GM19397 (cell line): ENCODE results near the gene CMIP.

ENCODE experiments used
- ATAC-seq: cut with Tn5 transposase; IDR thresholded peaks from one replicate; pipeline ENCODE4 v1.9.1; 2021; ENCODE audit warnings: mild to moderate bottlenecking, moderate library complexity; ENCODE audit not compliant: unreplicated experiment

The CMIP gene

DNA sequence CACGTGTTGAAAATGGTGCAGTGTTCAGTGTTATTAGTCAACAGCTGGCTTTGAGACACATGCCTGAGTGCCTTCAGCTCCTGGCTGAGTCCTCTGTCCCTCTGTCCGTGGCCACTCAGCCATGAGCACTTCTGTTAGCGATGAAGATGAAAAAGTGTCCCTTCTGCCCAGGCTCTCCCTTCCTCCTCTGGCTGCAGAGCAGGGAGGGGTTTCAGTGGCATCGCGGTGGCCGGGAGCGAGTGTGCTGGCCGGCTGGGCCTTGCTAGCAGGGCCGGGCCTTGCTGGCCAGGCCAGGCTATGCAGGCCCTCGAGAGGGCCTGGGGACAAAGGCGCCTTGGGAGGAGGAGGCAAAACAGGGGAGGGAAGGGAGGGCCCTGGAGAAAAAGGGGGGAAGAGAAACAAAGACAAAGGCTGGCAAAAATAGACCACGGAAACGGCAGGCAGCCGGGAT is 47.7 kb downstream of the CMIP start:
- no peak for ATAC-seq

DNA sequence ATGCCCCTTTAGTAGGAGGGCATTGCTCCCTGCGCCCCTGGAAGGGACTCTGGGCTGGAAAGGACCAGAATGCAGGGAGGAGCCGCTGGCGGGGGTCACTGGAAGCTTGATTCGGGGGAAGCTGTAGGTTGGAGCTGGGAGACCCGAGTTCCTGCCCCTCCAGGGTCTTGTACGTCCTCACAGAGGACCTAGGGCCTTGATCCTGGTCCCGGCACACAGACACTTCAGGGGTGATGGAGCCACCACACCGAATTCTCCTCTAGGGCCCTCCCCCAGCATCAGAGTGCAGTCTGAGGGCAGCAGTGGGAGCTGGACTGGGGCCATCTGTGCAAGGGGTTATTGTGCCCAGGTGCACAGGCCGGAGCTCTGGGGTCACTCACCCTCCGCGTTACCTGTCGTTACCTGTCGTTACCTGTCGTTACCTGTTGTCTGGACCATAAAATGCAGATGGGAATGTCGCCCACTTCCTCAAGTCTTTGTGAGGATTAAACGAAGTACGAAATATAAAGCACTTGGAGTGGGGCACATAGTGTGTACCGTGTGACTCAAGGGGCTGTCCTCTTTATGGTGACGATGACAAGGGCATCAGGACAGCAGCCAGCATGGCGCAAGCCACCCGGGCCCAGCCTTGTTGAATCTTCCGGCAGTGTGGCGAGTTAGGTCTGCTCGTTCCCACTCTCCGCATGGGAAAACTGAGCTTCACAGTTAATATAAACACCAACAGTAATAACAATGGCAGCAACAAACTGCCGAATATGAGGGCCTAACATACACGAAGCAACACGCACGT is 48.6 kb downstream of the CMIP start:
- ATAC-seq, result no peak

- ATAC-seq, result no peak
Measured at GRCh38 chr16:81493755-81494433, 49.3 kb downstream of the CMIP start.

DNA sequence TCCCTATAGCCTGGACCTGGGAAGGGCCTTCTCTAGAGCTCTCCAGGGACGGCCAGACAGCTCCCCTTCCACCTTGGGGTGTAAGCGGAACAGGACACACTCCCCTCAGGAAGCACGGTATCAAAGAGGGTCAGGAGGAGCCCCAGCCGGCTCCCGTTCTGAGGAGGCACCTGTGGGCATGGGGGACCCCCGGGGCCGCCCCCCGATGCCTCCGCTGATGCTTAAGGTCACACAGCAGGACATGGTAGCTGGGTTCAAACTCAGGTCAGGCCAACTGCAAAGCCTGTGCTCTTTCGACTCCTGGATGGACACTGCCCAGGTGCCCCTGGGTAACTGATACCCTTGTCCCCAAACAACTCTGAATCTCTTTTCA is 49.8 kb downstream of the CMIP start:
- ATAC-seq, result no peak

GRCh38 chr16:81494888-81495287 is 50.3 kb downstream of the CMIP start:
- no peak for ATAC-seq

- no peak for ATAC-seq
Measured at GRCh38 chr16:81495321-81496234, 51.0 kb downstream of the CMIP start.

GRCh38 chr16:81496321-81496720 is 51.7 kb downstream of the CMIP start:
- no peak for ATAC-seq

DNA sequence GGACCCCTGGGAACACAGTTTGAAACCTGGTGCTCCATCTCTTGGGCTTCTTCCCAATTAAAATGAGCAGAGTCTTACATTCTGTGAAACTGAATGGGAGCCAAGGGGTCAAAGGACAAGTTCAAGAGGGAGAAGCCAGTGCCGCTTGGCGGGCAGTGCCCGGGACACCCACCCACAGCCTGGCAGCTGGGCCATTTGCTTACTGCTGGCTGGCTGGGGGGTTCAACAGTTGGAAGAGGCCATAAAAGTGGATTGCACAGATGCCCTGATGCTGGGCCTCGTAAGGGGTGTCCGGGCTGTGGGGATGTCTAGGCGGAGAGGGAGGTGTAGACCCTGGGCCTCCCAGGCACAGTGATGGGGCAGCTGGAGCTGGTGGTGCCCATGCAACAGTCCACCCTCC is 52.1 kb downstream of the CMIP start:
- ATAC-seq, result no peak

DNA sequence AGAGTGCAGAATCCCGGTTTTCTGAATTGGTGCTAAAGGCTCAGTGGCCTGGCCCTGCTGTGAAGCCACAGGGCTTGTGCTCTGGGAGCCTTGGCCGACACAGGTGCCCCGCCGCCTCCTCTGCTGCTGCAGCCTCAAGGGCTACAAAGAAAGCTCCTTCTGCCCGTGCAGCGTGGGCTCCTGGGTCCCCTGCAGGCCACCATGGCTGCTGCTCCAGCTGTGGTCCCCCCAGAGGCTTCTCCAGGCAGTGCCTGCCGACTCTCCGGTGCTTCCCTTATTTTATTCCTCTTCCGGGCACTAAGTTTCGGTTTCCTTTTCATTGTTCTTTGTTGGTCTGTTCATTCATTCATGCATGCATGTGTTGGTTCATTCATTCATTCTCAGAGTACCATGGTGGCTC is 53.1 kb downstream of the CMIP start:
- peak; percentile 48 for ATAC-seq

DNA sequence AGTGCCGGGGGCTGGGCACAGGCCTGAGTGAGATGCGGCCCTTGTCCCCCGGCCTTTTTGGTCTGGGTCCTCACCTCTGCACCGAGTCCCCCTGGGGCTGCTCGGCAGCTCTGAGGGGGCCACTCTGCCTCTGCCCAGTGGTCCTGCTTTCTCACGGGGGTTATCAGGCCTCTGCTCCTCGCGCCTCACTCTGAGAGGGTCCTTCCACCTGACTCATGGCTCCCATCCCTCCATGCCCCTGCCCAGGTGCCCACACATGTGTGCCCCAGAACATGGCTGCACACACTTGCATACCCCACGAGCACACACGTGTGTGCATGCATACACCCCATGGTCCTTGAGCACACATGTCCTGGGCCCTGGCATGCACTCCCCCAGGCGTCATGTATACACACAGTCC is 53.7 kb downstream of the CMIP start:
- no peak for ATAC-seq

DNA sequence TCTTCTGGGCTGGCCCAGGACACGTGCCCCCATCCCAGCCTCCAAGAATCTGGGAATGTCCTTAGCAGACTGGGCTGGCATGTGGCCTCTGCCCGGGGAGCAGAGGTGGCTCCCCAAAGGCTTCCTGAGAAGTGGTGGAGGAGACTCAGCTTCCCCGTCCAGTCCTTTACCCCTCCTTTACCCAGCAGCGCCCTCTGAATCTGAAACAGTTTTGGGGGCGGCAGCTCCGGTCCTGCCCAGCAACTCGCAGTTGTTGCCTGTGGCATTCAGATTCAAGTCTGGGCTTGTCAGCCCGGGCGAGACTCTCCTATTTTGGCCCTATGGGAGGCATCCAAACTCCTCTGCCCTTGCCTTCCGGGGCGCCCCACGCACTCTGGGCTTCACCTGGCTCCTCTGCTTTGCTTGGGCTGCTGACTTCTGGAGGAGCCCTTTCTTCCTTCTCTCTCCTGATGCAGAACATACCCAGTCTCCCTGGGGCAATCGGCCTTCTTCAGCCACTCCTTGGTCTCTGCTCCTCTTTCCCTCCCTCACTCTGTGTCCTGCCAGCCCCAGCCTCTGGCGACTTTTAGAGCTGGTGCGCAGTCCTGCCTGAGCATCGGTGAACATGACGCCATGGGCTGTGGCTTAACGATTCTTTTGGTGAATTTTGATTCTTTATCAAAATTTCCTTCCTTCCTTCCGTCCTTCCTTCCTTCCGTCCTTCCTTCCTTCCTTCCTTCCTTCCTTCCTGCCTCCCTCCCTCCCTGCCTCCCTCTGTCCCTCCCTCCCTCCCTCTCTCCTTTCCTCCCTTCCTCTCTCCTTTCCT is 55.2 kb downstream of the CMIP start:
- ATAC-seq, result no peak

GRCh38 chr16:81500833-81501521 is 56.4 kb downstream of the CMIP start:
- no peak for ATAC-seq

DNA sequence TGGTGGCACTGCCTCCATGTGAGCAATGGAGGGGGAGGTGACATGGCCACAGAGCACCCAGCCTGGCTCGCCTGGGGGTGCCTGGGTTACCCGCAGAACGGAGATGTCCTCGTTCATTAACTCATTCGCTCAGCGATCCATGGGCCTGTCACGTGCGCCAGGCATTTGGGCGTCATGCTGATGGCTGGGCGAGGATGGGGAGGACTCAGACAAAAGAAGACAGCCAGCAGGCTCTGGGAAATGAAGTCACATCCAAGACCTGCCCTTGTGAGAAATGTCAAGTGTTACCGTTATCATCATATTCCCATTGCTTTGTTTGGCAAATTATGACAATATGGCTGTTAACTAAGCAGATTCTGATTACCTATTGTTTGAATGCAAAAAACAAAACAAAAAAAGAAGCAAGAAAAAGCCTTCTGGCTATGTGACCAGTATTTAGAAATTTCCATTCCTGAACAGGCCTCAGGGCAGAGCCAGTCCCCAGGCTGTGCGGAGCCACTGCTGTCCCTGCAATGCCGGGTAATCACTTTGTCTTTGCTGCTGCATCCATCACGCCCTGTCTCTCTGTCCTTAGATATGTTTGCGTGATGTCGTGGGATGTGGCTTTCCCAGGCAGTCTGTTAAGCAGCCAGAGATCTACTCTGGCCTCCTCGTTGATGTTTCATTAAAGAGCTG is 57.9 kb downstream of the CMIP start:
- no peak for ATAC-seq

DNA sequence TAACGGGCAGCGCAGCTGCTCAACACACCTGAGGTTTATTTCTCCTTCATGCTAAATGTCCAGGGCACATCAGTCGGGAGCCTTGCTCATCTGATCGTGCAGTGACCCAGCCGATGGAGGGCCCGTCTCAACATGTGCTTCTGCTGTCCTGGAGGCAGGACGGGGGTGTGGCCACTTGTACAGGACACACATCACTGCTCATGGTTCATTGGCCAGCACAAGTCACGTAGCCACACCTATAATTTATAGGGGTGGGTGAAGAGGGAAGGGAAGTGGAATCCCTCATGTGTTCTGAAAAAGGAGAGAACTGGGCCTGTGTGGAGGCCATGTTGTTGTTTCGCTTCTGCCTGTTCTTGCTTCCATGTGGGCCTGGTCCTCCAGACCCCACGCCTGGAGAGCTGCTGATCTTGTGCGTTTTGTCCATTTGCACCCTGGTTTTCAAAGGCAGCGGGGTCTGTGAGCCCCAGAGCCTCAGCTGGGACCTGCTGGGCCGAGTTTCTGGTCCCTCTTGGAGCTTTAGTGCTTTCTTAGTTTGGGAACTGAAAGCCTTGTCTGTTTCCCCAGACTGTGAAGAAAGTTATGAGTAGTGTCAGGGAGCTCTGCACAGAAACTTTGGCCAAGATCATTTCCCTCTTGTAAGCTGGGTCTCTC is 60.5 kb downstream of the CMIP start:
- no peak for ATAC-seq

- ATAC-seq, result no peak
Measured at GRCh38 chr16:81509404-81509803, 64.8 kb downstream of the CMIP start.

GRCh38 chr16:81510016-81510415 is 65.4 kb downstream of the CMIP start:
- no peak for ATAC-seq

GRCh38 chr16:81511371-81511770 is 66.8 kb downstream of the CMIP start:
- no peak for ATAC-seq

DNA sequence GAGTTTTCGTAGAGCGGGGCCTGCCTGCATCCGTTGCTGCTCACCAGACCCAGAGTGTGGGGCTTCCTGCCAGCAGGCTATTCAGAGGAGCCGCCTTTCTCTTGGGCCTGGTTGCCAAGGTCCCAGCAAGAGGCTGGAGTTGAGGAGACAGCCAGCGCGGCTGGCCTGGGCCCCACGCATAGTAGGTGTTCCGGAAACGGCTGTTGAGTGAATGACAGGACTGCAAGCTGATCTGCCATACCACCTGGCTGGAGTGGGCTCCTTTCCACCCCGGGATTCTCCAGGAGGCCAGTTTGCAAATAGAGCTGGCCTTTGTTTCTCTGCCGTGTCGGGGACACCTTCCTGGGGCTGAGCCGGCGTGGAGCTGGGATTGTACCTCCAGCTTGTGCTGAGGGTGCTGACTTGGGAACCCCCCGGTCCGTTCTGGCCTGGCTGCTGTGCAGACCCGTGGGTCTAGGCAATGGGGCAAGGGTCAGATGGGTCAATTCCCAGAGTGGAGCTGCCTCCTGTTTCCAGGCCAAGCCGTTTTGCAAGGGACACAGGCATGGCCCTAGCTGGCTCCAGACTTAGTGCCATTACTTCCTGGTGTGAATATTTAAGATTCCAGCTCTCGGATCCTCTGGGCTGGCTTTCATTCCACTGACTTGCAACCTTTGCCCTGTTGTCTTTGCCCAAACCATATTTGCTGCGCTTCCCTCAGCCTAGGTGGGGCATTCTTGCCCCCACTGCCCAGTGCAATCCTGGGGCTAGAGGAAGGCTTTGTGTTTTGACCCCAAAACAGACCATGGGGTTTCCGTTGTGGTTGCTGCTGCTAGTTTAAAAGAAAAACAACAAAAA is 68.8 kb downstream of the CMIP start:
- ATAC-seq, result peak; percentile 20
